Cortex of kidney (tissue), 1 donor: ENCODE measurements around the gene KCND2.
"Not testable (repeated sequence)": the region's sequence is repeated elsewhere in the genome, so short reads cannot be mapped to it uniquely, and the experiment has no call there.

Experiments used
- DNase-seq: peaks from one replicate; lab custom pipeline; 2025; lab: John Stamatoyannopoulos, UW

KCND2 gene

GRCh38 chr7:120743128-120743527 lies 470.2 kb downstream of the KCND2 start:
- no peak for DNase-seq

DNA sequence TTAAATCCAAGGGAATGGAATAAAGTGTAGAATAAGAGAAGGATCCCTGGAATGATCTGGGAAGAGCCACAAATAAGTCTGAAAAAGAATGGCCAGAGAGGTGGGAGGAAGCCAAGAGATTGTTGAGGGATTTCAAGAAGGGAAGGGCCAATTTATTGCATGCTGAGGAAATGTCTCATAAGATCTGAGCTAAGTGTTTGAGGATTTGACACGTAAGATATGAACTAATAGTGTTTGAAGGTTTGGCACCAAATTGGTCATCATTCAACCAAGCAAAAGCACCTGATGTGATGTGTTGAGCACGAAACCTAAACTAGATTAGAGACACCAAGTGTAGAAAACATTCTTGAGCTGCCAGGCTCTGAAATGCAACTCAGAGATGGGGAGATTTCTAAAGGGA lies 487.1 kb downstream of the KCND2 start:
- DNase-seq: no peak

DNA sequence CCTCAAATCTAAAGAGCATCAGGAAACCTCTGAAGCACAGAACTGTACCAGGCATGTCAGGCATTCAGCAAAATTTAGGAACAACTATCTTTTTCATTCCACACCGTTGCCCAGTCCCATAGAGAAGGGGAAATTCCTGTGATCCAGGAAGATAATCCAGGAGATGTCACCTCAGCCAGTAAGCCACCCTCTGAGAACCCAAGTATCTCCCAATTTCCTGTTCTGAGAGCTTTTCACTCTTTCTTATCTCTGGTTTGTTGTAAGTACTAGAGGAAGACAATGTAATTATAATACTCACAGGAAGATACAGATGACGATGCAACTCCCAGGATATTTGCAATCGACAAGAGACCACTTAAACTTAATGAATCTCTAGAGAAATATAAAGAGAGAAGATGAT lies 487.9 kb downstream of the KCND2 start:
- DNase-seq: no peak

DNA sequence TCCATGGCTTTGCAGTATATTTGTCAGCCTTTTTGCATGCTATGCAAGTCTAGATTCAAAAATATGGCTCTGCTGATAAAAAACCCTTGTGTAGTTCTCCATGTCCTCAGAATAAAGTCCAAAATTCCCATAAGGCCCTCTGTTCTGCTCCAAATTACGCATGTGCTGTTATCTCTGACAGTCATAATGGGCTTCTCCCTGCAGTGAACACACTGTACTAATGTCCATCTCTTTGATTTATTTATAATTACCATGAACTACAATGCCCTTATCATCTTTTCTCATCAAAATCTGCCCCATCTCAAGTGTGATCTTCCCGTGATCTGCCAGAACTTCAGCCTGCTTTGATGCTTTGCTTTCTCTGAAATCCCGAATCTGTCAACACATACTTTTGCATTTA lies 497.2 kb downstream of the KCND2 start:
- no peak for DNase-seq

DNA sequence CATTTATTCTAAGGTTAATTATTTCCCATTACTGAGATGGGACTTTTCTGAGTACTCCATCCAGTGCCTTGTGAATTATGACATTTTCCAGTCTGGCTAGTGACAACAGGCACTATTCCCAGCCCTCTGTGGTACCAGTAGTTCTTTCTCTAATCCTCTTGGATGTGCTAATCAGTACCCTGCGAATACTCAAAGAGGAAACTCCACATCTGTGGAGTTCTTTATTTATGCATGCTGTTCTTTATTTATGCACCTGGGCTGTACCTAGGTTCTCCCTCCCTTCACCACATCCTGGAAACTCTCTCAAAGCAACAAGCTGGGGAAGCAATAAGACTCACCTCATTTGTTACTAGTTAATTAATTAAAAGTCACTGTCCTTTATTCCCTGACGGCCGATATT lies 501.5 kb downstream of the KCND2 start:
- DNase-seq: no peak

- DNase-seq: no peak
Observed at GRCh38 chr7:120775755-120776154, 502.8 kb downstream of the KCND2 start.

GRCh38 chr7:120779078-120779477 lies 506.1 kb downstream of the KCND2 start:
- DNase-seq: not testable (repeated sequence)

GRCh38 chr7:120780451-120780850 lies 507.5 kb downstream of the KCND2 start:
- DNase-seq: not testable (repeated sequence)

DNA sequence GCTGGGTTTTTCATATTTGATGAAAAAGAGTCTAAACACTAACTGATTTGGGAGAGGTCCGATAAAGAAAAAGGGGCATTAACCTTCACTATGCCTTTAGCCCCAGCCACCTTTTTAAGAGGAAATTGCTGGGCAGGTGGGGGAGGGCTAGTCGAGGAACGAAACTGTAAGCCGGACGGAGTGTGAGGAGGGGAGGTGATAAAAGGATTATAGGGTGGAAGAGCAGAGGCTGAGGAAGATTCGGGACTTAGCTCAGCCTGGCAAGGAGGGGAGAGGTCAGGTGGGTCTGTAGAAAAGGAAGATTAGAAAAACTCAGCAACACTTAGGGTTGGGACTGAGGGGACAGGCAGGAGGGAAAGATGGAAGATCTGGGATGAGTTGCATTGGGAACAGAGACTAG lies 508.0 kb downstream of the KCND2 start:
- no peak for DNase-seq

DNA sequence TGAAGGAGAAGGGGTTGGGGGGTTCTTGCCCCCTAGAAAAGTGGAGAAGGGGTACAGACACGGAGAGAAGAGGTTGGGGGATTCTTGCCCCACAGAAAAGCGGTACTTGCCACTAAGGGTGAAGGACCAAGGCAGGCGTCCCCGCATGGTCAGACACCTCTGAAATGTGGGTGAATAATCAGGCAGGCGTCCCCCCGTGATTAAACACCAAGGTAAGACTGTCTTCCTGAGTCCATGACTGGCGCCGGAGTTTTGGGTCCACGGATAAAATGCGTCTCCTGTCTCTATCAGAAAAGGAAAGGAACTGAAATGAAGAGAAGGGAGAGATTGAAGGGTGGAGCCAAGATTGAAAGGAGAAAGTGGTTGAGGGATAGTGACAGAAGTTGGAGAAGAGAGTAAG lies 508.9 kb downstream of the KCND2 start:
- DNase-seq: not testable (repeated sequence)

GRCh38 chr7:120783273-120783672 lies 510.3 kb downstream of the KCND2 start:
- DNase-seq: no peak

- no peak for DNase-seq
Observed at GRCh38 chr7:120783721-120784120, 510.7 kb downstream of the KCND2 start.

DNA sequence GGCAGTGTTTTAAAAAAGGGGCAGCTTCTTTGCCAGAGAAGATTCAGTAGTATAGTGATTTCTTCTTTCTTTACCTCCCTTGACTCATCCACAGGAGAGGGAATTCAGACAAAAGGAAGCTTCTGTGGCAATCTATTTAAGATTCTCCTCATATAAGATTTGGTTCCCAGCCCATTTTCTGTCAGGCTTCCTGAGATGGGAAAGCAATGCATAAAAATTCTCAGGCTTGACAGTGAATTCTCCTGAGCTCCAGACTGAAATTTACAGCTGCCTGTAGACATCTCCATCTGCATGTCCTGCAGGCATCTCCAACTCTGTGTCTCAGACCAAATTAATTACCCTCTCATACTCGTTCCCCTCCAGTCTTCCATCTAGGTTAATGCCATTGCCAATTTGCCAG lies 512.1 kb downstream of the KCND2 start:
- DNase-seq: no peak

DNA sequence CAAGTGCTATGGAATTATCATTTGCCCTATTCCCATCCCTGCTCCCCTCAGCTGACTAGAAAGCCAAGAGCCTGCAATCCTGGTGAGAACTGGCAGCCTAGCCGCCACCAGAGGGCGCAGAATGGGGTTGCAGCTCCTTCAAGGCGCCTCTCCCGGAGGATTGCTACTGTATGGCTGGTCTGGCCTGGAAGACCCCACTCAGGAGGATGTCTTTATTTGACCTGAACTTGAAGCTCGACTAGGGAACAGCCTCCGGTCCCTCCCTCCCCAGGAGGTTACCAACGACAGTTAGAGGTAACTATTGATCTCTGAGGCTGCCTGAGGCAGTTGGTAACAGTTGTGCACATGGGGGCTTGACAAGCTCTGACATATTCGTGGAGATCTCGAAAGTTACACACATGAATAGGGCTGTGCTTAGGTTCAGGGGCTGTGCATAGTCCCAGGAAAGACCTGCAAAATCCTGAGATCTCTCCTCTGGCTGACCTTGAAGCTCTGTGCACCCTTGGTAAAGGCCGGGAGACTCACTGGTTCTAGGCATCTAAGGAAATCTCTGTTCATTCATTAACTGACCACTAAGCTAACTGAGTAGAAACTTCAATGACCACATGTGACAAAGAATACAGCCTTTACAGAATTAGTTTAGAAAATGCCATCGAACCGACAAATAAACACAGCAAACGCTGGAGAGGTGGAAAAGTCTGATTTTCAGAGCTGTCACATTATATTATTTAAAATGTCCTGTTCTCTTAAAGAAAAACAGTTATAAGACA lies 519.3 kb downstream of the KCND2 start:
- DNase-seq: no peak

GRCh38 chr7:120792861-120793130 lies 519.8 kb downstream of the KCND2 start:
- no peak for DNase-seq

GRCh38 chr7:120793213-120793936 lies 520.4 kb downstream of the KCND2 start:
- no peak for DNase-seq

- no peak for DNase-seq
Observed at GRCh38 chr7:120794106-120794729, 521.2 kb downstream of the KCND2 start.

DNA sequence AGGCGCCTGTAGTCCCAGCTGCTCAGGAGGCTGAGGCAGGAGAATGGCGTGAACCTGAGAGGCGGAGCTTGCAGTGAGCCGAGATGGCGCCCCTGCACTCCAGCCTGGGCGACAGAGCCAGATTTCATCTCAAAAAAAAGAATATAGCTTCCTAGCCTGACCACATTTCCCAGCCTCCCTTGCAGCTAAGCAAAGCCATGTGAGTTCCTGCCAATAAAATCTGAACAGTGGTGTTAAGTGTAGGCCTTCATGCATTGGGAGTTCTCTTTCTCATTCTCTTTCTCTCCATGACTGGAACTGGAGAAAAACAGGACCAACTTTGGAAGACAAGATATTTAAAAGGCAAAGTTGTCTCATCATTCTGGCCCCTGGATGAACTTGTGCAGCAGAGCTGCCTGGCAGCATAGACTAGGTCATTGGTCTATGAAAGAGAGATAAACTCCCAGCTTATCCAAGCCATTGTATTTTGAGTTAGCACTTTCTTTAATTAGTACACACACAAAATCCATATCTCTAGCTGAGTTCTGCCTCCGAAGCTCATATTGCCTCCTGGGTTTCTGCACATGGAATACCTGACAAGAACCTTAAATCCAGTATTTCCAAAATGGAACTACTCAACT lies 524.2 kb downstream of the KCND2 start:
- no peak for DNase-seq

DNA sequence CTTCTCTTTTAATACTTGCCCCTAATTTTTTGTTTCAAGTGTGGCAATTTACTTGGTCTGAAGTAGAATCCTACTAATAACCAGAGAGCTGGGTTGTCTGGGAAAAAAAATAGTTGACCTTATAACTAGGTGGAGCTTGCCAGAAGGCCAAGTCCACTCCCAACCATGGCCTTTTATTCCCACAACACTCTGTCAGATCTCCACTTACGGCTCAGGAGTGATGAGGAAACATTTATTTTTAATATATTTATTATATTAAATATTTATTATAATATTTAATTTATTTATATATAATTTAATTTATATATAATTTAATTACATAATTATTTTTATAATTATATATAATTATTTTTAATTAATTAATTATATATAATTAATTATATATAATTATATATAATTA lies 526.2 kb downstream of the KCND2 start:
- DNase-seq: no peak
